ENCODE data around the gene AJUBA.
"Not testable (repeated sequence)": the region's sequence is repeated elsewhere in the genome, so short reads cannot be mapped to it uniquely, and the experiment has no call there.

The AJUBA gene

GRCh38 chr14:22982477-22983245 lies at the start of gene AJUBA:
Gene AJUBA, minus strand, starts transcription at chr14:22982551. Its CDS starts 285 bp downstream, at chr14:22982266.
- peak; percentile 52 for DNase-seq

- no peak for DNase-seq
These were observed 48.6 kb upstream of the AJUBA start for GRCh38 chr14:23030936-23031335.

GRCh38 chr14:23028799-23029198 lies 46.4 kb upstream of the AJUBA start:
- DNase-seq = no peak

- no peak for DNase-seq
These were observed 42.9 kb upstream of the AJUBA start for GRCh38 chr14:23025151-23025814.

GRCh38 chr14:23024612-23025075 lies 42.3 kb upstream of the AJUBA start:
- DNase-seq = no peak

- DNase-seq = no peak
These were observed 41.4 kb upstream of the AJUBA start for GRCh38 chr14:23023795-23024152.

GRCh38 chr14:23023022-23023794 lies 40.9 kb upstream of the AJUBA start:
- no peak for DNase-seq

- DNase-seq = no peak
These were observed 39.6 kb upstream of the AJUBA start for GRCh38 chr14:23021889-23022442.

GRCh38 chr14:23021434-23021833 lies 39.1 kb upstream of the AJUBA start:
- no peak for DNase-seq

GRCh38 chr14:23020143-23021128 lies 38.1 kb upstream of the AJUBA start:
- DNase-seq = no peak

GRCh38 chr14:23018107-23018506 lies 35.8 kb upstream of the AJUBA start:
- no peak for DNase-seq

- no peak for DNase-seq
These were observed 34.7 kb upstream of the AJUBA start for GRCh38 chr14:23017091-23017490.

- DNase-seq = no peak
These were observed 33.3 kb upstream of the AJUBA start for GRCh38 chr14:23015618-23016017.

GRCh38 chr14:23013749-23014054 lies 31.4 kb upstream of the AJUBA start:
- DNase-seq = not testable (repeated sequence)

- DNase-seq = no peak
These were observed 30.9 kb upstream of the AJUBA start for GRCh38 chr14:23013054-23013748.

- DNase-seq = peak; percentile 59
These were observed 27.8 kb upstream of the AJUBA start, which contains the start of gene C14orf93 for GRCh38 chr14:23009939-23010726. Gene C14orf93, minus strand, starts transcription at chr14:23010143. Its CDS starts 11,120 bp downstream, at chr14:22999023.

- no peak for DNase-seq
These were observed 27.2 kb upstream of the AJUBA start for GRCh38 chr14:23009483-23009938.

- peak; percentile 68 for DNase-seq
These were observed 26.5 kb upstream of the AJUBA start for GRCh38 chr14:23008831-23009230.

- DNase-seq = peak; percentile 95
These were observed 24.4 kb upstream of the AJUBA start for GRCh38 chr14:23006544-23007419.

- no peak for DNase-seq
These were observed 23.8 kb upstream of the AJUBA start for GRCh38 chr14:23006188-23006534.

All from GF-D8 (cell line).